K562 (cell line): ENCODE results near the gene TNIP1. TPM values are rescaled to one million over a fixed set of nuclear protein-coding genes. Genes with fewer than 3 reads are reported as not detected.

Source experiments
- ATAC-seq: fragments of 200-7000 bp; cut with Tn5 transposase; 3 replicates; pipeline ENCODE4 v1.9.1; 2020; ENCODE audit warnings: moderate library complexity
- BruUV-seq: library from RNA; stranded (reverse); fragments of 400-500 nt; replicated peaks from 2 replicates; lab custom pipeline; 2021; lab: Mats Ljungman, UMichigan
- CTCF ChIA-PET: fragments of 300-600 bp; formaldehyde crosslinking; extraction: SDS; loops from one replicate; lab custom pipeline; 2021; ENCODE audit warnings: low intra/inter-chr PET ratio; lab: Yijun Ruan, JAX
- POLR2A ChIA-PET: fragments of 300-600, 350-650 bp; sonication (Branson Sonifier 250); formaldehyde crosslinking; extraction: SDS; loops from one replicate; lab custom pipeline; 2021; ENCODE audit warnings: antibody characterized with exemption, inconsistent platforms; lab: Yijun Ruan, JAX
- DNase-seq, 4 experiments: peaks; one replicate each; pipeline versions ENCODE4 v3.0.0 to v3.0.0-alpha.2; 2011 to 2018; ENCODE audit warnings: low spot score in 3 of 4, mixed read lengths in 3 of 4; ENCODE audit errors: extremely low read depth in 1 of 4
- FAIRE-seq: peaks from 2 replicates; lab custom pipeline; 2011; peaks lifted over from hg19 to GRCh38; lab: Jason Lieb, UNC
- H2AFZ ChIP-seq: 2 replicates; pipeline ENCODE4 v1.6.0; 2011; ENCODE audit warnings: low read depth, low read length, control low read depth, inconsistent platforms
- H3K27ac ChIP-seq: fragments of 200-600 bp; 3 replicates; pipeline ENCODE4 v1.8.0; 2011; ENCODE audit warnings: low read depth, mild to moderate bottlenecking, control low read depth, inconsistent platforms, low read length, moderate library complexity, mixed read lengths; ENCODE audit errors: extremely low read depth
- H3K27me3 ChIP-seq, 2 experiments: fragments of 300-600 bp in 1 of 2; 2 replicates in 1 of 2; 3 replicates in 1 of 2; pipeline versions ENCODE4 v1.6.0 to v1.8.0; 2011; ENCODE audit warnings: inconsistent platforms in 2 of 2, low read length in 2 of 2, mild to moderate bottlenecking in 1 of 2, mixed read lengths in 1 of 2, moderate library complexity in 1 of 2; ENCODE audit not compliant: control insufficient read depth in 2 of 2, insufficient read depth in 2 of 2
- H3K36me3 ChIP-seq: fragments of 300-600 bp; 3 replicates; pipeline ENCODE4 v1.8.0; 2011; ENCODE audit warnings: mild to moderate bottlenecking, low read length, inconsistent platforms; ENCODE audit not compliant: control insufficient read depth, insufficient read depth
- H3K4me1 ChIP-seq, 2 experiments: fragments of 200-600 bp in 1 of 2; replicated peaks in 1 of 2; 2 replicates in 1 of 2; 3 replicates in 1 of 2; pipeline versions ENCODE4 v1.5.1 to v1.8.0; 2011; ENCODE audit warnings: inconsistent platforms in 2 of 2, low read length in 2 of 2, mild to moderate bottlenecking in 1 of 2, mixed read lengths in 1 of 2, moderate library complexity in 1 of 2; ENCODE audit not compliant: control insufficient read depth in 2 of 2, insufficient read depth in 2 of 2
- H3K4me2 ChIP-seq: 2 replicates; pipeline ENCODE4 v1.6.1; 2011; ENCODE audit warnings: low read length, control low read depth, inconsistent platforms, mixed read lengths; ENCODE audit not compliant: insufficient read depth
- H3K4me3 ChIP-seq: fragments of 200-600 bp; sonication (generic), shearing (Covaris generic); 2 replicates; pipeline ENCODE4 v1.5.1; 2016; ENCODE audit warnings: control low read depth, inconsistent platforms
- H3K79me2 ChIP-seq: fragments of 200-600 bp; 3 replicates; pipeline ENCODE4 v1.8.0; 2011; ENCODE audit warnings: low read length, inconsistent platforms; ENCODE audit not compliant: control insufficient read depth, insufficient read depth
- H3K9ac ChIP-seq, 2 experiments: 2 replicates each; pipeline versions ENCODE4 v1.6.0 to v1.6.1; 2011; ENCODE audit warnings: low read depth in 2 of 2, low read length in 2 of 2, control low read depth in 1 of 2, inconsistent platforms in 1 of 2, mild to moderate bottlenecking in 1 of 2, mixed read lengths in 1 of 2; ENCODE audit not compliant: insufficient read depth in 1 of 2
- H3K9me1 ChIP-seq: one replicate; pipeline ENCODE4 v1.6.0; 2011; ENCODE audit warnings: inconsistent platforms, mild to moderate bottlenecking, low read length, moderate library complexity; ENCODE audit not compliant: control insufficient read depth, insufficient read depth
- H3K9me3 ChIP-seq: replicated peaks from 2 replicates; pipeline ENCODE4 v1.5.1; 2011; ENCODE audit warnings: low read depth, low read length, inconsistent platforms; ENCODE audit not compliant: control insufficient read depth, insufficient read depth
- H4K20me1 ChIP-seq: replicated peaks from 2 replicates; pipeline ENCODE4 v1.6.1; 2011; ENCODE audit warnings: low read length, inconsistent platforms, mixed read lengths; ENCODE audit not compliant: control insufficient read depth, insufficient read depth
- FOXM1 ChIP-seq, 2 experiments: fragments of 450-650 bp in 1 of 2; sonication (generic) in 1 of 2; formaldehyde crosslinking in 1 of 2; IDR thresholded peaks; 2 replicates each; pipeline versions ENCODE4 v1.6.1 to v1.9.0; 2017 to 2022; ENCODE audit warnings: low read depth in 2 of 2, mild to moderate bottlenecking in 2 of 2, missing genetic modification reagents in 1 of 2, moderate library complexity in 1 of 2
- HDAC6 ChIP-seq: IDR thresholded peaks from 2 replicates; pipeline ENCODE4 v1.6.1; 2012; ENCODE audit warnings: low read depth, mild to moderate bottlenecking, control low read depth, inconsistent platforms, low read length, moderate library complexity
- HIVEP1 ChIP-seq: fragments of 250-450 bp; sonication (Bioruptor Pico); IDR thresholded peaks from 2 replicates; pipeline ENCODE4 v1.4.0; 2020; ENCODE audit warnings: mild to moderate bottlenecking
- HMG20A ChIP-seq: fragments of 450-650 bp; formaldehyde crosslinking; conservative IDR thresholded peaks from 2 replicates; pipeline ENCODE4 v1.4.0; 2020; ENCODE audit warnings: mild to moderate bottlenecking, mixed read lengths
- MYBL2 ChIP-seq, 2 experiments: fragments of 450-650 bp in 1 of 2; sonication (generic) in 1 of 2; formaldehyde crosslinking in 1 of 2; IDR thresholded peaks; 2 replicates each; pipeline versions ENCODE4 v1.6.1 to v1.8.1; 2017 to 2022; ENCODE audit warnings: borderline replicate concordance in 1 of 2, inconsistent platforms in 1 of 2, low read depth in 1 of 2, mild to moderate bottlenecking in 1 of 2, missing genetic modification reagents in 1 of 2, moderate library complexity in 1 of 2
- RUNX1 ChIP-seq: sonication (generic); IDR thresholded peaks from 2 replicates; pipeline ENCODE4 v1.6.1; 2016; ENCODE audit warnings: antibody characterized with exemption, low read depth
- ZBTB7A ChIP-seq: IDR thresholded peaks from 2 replicates; pipeline ENCODE4 v1.6.1; 2011; ENCODE audit warnings: low read depth, mild to moderate bottlenecking, low read length, moderate library complexity, borderline replicate concordance; ENCODE audit not compliant: control insufficient read depth
- ZNF12 ChIP-seq: sonication (generic); formaldehyde crosslinking; IDR thresholded peaks from 2 replicates; pipeline ENCODE4 v1.4.0; 2020; ENCODE audit warnings: mild to moderate bottlenecking, missing genetic modification reagents
- WGBS: fragments of 100-300 bp; shearing (Covaris generic); methylation state at CpG from one replicate; pipeline ENCODE4 v1.1.6; 2016; ENCODE audit warnings: low coverage, mixed read lengths; ENCODE audit not compliant: insufficient coverage; ENCODE audit errors: missing lambda C conversion rate; 5-methylcytosine and 5-hydroxymethylcytosine counted together
- in situ Hi-C: fragments of 300-500 bp; cut with MboI; formaldehyde crosslinking; loops from 4 replicates; pipeline ENCODE4 v1.15.0; 2018; ENCODE audit warnings: inconsistent platforms, mixed read lengths
- intact Hi-C: fragments of 100-400 bp; cut with micrococcal nuclease; formaldehyde crosslinking; loops from 2 replicates; pipeline ENCODE4 v1.14.2; 2022
- polyA plus RNA-seq, 8 experiments: library from polyadenylated mRNA; depleted of rRNA in 4 of 8; stranded (reverse) in 5 of 8; unstranded in 3 of 8; fragments of >200 nt; fragmentation: Nextera tagmentation in 2 of 8; fragmentation: Illumina TruSeq in 1 of 8; extraction: Ambion mirVana in 2 of 8; extraction: Trizol in 1 of 8; gene quantifications; 2 replicates each; pipeline versions ENCODE4 v1.2.1 to v1.2.3, GENCODE V29; 2011 to 2014; ENCODE audit warnings: inconsistent platforms in 1 of 8, missing spikeins in 1 of 8
- total RNA-seq, 7 experiments: library from RNA; depleted of rRNA in 6 of 7; stranded (reverse); fragments of >200 nt in 6 of 7; fragmentation: Illumina TruSeq in 2 of 7; extraction: Trizol in 2 of 7; gene quantifications; 2 replicates each; pipeline versions ENCODE4 v1.2.1 to v1.2.3, GENCODE V29; 2011 to 2021; ENCODE audit warnings: low replicate concordance in 1 of 7
- TF ChIP-seq, protein P1 (sequence below), 2 experiments: fragments of 450-650 bp in 1 of 2; sonication (generic) in 1 of 2; formaldehyde crosslinking in 1 of 2; IDR thresholded peaks; 2 replicates each; pipeline versions ENCODE4 v1.7.1 to v1.9.0; 2016 to 2022; ENCODE audit warnings: inconsistent platforms in 1 of 2, mild to moderate bottlenecking in 1 of 2, missing genetic modification reagents in 1 of 2
- TF ChIP-seq, protein P2 (sequence below): fragments of 450-650 bp; IDR thresholded peaks from one replicate; pipeline ENCODE4 v1.6.1; 2018; ENCODE audit warnings: mild to moderate bottlenecking, moderate library complexity; ENCODE audit not compliant: partially characterized antibody

The TNIP1 gene
- total and polyA plus RNA-seq, 9 of the 15 experiments (the other 6 are each of a cell fraction or from before 2014, with no cell fraction given), result 0.46 to 41.0 (median 24.6) TPM

DNA sequence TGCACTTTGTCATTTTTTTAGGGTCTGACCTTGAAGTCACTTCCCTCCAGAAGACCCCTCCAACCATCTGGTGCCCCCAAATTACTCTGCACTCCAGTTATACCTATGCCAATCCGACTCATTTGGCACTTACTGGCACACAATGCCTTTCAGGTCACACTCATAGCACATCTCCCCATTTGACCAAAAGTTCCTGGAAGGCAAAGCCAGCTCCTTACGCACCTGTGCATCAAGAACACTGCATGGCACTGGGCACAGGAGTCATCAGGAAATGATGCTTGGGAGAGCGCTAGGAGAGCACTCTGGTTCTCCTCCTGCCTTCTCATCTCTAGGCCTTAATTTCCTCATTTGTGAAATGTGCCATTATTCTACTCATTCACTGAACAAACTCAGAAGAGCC lies 2.9 kb downstream of the TNIP1 start:
- Histone ChIP-seq H3K4me3 (no peak overlapping the region), H3K4me2 (no peak overlapping the region), H3K27ac (no peak overlapping the region), H2AFZ (no peak overlapping the region), H3K27me3 (no peaks in the 10 kb centered on the region), H3K79me2 (peaks cover 86% of the 10 kb centered on the region), H3K9ac (no peak overlapping the region), H3K4me1 (peaks cover 19 to 21% of the 10 kb centered on the region in 2 experiments; a peak in 4 of 5 replicates), H3K36me3 (peaks cover 21% of the 10 kb centered on the region; the same call in 2 of the 3 replicates), H3K9me1 (no peaks in the 10 kb centered on the region), H3K9me3 (no peaks in the 10 kb centered on the region), H4K20me1 (peaks cover 4% of the 10 kb centered on the region; the same call in 1 of the 2 replicates)
- no peak for ATAC-seq
- ChIA-PET CTCF (no interaction called here), POLR2A (interaction anchor here (1.2 to 2.6 kb wide), 2 partner anchors 9 to 21 kb away, joined by 3 to 12 read pairs; no protein-coding TSS in a partner anchor)
- no peak for FAIRE-seq
- no TSS peak for BruUV-seq
- WGBS, result 77% methylated on average over 3 of the region's 3 CpGs
- in situ Hi-C loops (no loop called here), intact Hi-C loops (no loop called here)
- no peak for DNase-seq
- no peak for TF ChIP-seq HMG20A (CRISPR knock-in tag)
- TF ChIP-seq, protein P1, sequence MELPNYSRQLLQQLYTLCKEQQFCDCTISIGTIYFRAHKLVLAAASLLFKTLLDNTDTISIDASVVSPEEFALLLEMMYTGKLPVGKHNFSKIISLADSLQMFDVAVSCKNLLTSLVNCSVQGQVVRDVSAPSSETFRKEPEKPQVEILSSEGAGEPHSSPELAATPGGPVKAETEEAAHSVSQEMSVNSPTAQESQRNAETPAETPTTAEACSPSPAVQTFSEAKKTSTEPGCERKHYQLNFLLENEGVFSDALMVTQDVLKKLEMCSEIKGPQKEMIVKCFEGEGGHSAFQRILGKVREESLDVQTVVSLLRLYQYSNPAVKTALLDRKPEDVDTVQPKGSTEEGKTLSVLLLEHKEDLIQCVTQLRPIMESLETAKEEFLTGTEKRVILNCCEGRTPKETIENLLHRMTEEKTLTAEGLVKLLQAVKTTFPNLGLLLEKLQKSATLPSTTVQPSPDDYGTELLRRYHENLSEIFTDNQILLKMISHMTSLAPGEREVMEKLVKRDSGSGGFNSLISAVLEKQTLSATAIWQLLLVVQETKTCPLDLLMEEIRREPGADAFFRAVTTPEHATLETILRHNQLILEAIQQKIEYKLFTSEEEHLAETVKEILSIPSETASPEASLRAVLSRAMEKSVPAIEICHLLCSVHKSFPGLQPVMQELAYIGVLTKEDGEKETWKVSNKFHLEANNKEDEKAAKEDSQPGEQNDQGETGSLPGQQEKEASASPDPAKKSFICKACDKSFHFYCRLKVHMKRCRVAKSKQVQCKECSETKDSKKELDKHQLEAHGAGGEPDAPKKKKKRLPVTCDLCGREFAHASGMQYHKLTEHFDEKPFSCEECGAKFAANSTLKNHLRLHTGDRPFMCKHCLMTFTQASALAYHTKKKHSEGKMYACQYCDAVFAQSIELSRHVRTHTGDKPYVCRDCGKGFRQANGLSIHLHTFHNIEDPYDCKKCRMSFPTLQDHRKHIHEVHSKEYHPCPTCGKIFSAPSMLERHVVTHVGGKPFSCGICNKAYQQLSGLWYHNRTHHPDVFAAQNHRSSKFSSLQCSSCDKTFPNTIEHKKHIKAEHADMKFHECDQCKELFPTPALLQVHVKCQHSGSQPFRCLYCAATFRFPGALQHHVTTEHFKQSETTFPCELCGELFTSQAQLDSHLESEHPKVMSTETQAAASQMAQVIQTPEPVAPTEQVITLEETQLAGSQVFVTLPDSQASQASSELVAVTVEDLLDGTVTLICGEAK (IDR thresholded peaks at IDR 0.05), result no peak
- TF ChIP-seq, protein P1 (CRISPR knock-in tag; IDR thresholded peaks at IDR 0.05), result no peak
- TF ChIP-seq HDAC6, result no peak
- no peak for TF ChIP-seq ZBTB7A
- TF ChIP-seq MYBL2 (IDR thresholded peaks at IDR 0.05; ENCODE audit: low read depth), result no peak
- TF ChIP-seq MYBL2 (CRISPR knock-in tag; IDR thresholded peaks at IDR 0.05; ENCODE audit: borderline replicate concordance), result no peak
- TF ChIP-seq FOXM1 (IDR thresholded peaks at IDR 0.05; ENCODE audit: low read depth), result no peak
- no peak for TF ChIP-seq FOXM1 (CRISPR knock-in tag; IDR thresholded peaks at IDR 0.05; ENCODE audit: low read depth)
- no peak for TF ChIP-seq HIVEP1 (CRISPR knock-in tag)
- TF ChIP-seq RUNX1, result no peak
- no peak for TF ChIP-seq ZNF12
- TF ChIP-seq, protein P2, sequence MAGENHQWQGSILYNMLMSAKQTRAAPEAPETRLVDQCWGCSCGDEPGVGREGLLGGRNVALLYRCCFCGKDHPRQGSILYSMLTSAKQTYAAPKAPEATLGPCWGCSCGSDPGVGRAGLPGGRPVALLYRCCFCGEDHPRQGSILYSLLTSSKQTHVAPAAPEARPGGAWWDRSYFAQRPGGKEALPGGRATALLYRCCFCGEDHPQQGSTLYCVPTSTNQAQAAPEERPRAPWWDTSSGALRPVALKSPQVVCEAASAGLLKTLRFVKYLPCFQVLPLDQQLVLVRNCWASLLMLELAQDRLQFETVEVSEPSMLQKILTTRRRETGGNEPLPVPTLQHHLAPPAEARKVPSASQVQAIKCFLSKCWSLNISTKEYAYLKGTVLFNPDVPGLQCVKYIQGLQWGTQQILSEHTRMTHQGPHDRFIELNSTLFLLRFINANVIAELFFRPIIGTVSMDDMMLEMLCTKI, result no peak
